WERI-Rb-1 (cell line): ENCODE results near the gene FBXO17.

ENCODE experiments used
- DNase-seq: peaks from one replicate; pipeline ENCODE4 v3.0.0-alpha.2; 2020
- H3K27ac ChIP-seq: fragments of 250-450 bp; sonication (Bioruptor Pico); 2 replicates; pipeline ENCODE4 v1.5.1; 2020; ENCODE audit warnings: mild to moderate bottlenecking, moderate library complexity
- H3K27me3 ChIP-seq: fragments of 250-450 bp; sonication (Bioruptor Pico); 2 replicates; pipeline ENCODE4 v1.5.1; 2021; ENCODE audit warnings: mild to moderate bottlenecking, low read depth, moderate library complexity; ENCODE audit not compliant: insufficient read depth, severe bottlenecking
- H3K36me3 ChIP-seq: fragments of 250-450 bp; sonication (Bioruptor Pico); 2 replicates; pipeline ENCODE4 v1.5.1; 2020; ENCODE audit warnings: mild to moderate bottlenecking, moderate library complexity
- H3K4me3 ChIP-seq: 2 replicates; pipeline ENCODE4 v1.5.1; 2011; ENCODE audit warnings: low read depth, mild to moderate bottlenecking, control low read depth, low read length
- H3K9me3 ChIP-seq: fragments of 250-450 bp; sonication (Bioruptor Pico); 2 replicates; pipeline ENCODE4 v1.5.1; 2021; ENCODE audit warnings: mild to moderate bottlenecking, moderate library complexity; ENCODE audit not compliant: severe bottlenecking
- CTCF ChIP-seq: IDR thresholded peaks from 2 replicates; pipeline ENCODE4 v1.5.1; 2011; ENCODE audit warnings: low read depth, mild to moderate bottlenecking, control low read depth, inconsistent platforms, low read length

Gene FBXO17

GRCh38 chr19:38910488-38910887, 65.1 kb downstream of the FBXO17 start:
- no peak overlapping the region for H3K4me3 ChIP-seq
- no peak for TF ChIP-seq CTCF
- no peak overlapping the region for H3K27ac ChIP-seq
- H3K36me3 ChIP-seq: peaks cover 16% of the 10 kb centered on the region
- DNase-seq: no peak
- H3K27me3 ChIP-seq: no peaks in the 10 kb centered on the region
- H3K9me3 ChIP-seq: no peaks in the 10 kb centered on the region

- no peak for DNase-seq
- no peak overlapping the region for H3K27ac ChIP-seq
- TF ChIP-seq CTCF: no peak
- no peaks in the 10 kb centered on the region for H3K27me3 ChIP-seq
- H3K9me3 ChIP-seq: no peaks in the 10 kb centered on the region
- H3K36me3 ChIP-seq: peaks cover 16% of the 10 kb centered on the region
- H3K4me3 ChIP-seq: no peak overlapping the region
Observed at GRCh38 chr19:38908911-38909310, 66.6 kb downstream of the FBXO17 start.

GRCh38 chr19:38907670-38908069, 67.9 kb downstream of the FBXO17 start:
- Histone ChIP-seq H3K36me3 (peaks cover 16% of the 10 kb centered on the region), H3K27ac (no peak overlapping the region), H3K27me3 (no peaks in the 10 kb centered on the region), H3K4me3 (no peak overlapping the region), H3K9me3 (no peaks in the 10 kb centered on the region)
- TF ChIP-seq CTCF: no peak
- DNase-seq: no peak

- no peak for DNase-seq
- Histone ChIP-seq H3K36me3 (peaks cover 16% of the 10 kb centered on the region), H3K4me3 (no peak overlapping the region), H3K9me3 (no peaks in the 10 kb centered on the region), H3K27ac (no peak overlapping the region), H3K27me3 (no peaks in the 10 kb centered on the region)
- no peak for TF ChIP-seq CTCF
Observed at GRCh38 chr19:38907227-38907626, 68.3 kb downstream of the FBXO17 start.

GRCh38 chr19:38905620-38906019, 69.9 kb downstream of the FBXO17 start:
- H3K36me3 ChIP-seq: peaks cover 16% of the 10 kb centered on the region
- H3K9me3 ChIP-seq: no peaks in the 10 kb centered on the region
- no peaks in the 10 kb centered on the region for H3K27me3 ChIP-seq
- no peak for TF ChIP-seq CTCF
- no peak overlapping the region for H3K27ac ChIP-seq
- DNase-seq: no peak
- no peak overlapping the region for H3K4me3 ChIP-seq
